HG02852 (cell line): ENCODE results near the gene CELF4.

ENCODE experiments used
- ATAC-seq: cut with Tn5 transposase; IDR thresholded peaks from one replicate; pipeline ENCODE4 v1.9.1; 2021; ENCODE audit warnings: mild to moderate bottlenecking, moderate library complexity; ENCODE audit not compliant: unreplicated experiment

The CELF4 gene

DNA sequence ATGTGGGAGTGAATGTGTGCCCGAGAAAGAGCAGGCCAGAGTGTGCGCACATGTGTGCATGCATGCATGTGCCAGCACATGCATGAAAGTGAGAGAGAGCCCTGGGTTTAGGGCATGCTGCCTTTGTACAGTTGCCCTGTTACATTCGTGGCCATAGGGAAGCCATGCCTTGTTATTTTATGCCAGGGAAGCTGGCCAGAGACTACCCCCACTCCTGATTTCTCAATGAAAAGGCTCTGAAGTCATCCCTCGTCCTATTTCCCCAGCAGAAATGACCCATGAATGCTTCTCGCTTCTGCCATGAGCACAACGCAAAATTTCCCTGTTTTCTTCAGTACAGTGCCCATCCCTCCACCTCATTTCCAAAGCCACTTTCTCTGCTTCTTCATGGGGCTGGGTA, 143.0 kb downstream of the CELF4 start:
- no peak for ATAC-seq

DNA sequence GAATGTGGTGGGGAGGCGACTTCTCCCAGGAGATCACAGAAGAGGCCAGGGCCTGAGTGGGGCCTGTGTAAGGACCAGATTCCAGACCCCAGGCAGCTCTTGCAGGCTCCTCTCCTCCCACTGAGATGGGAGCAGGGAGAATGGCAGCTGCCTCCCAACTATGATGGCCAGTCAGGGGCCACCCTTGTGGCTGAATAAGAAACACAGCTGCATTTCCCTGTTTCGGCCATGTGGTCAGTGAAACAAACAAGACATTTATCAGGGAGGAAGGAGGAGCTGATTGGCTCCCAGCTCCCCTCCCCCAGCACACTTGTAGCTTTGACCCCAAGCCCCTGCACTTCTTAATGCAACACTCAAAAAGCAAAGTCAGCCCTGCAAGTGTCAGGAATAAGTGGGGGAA, 143.5 kb downstream of the CELF4 start:
- ATAC-seq, result no peak

DNA sequence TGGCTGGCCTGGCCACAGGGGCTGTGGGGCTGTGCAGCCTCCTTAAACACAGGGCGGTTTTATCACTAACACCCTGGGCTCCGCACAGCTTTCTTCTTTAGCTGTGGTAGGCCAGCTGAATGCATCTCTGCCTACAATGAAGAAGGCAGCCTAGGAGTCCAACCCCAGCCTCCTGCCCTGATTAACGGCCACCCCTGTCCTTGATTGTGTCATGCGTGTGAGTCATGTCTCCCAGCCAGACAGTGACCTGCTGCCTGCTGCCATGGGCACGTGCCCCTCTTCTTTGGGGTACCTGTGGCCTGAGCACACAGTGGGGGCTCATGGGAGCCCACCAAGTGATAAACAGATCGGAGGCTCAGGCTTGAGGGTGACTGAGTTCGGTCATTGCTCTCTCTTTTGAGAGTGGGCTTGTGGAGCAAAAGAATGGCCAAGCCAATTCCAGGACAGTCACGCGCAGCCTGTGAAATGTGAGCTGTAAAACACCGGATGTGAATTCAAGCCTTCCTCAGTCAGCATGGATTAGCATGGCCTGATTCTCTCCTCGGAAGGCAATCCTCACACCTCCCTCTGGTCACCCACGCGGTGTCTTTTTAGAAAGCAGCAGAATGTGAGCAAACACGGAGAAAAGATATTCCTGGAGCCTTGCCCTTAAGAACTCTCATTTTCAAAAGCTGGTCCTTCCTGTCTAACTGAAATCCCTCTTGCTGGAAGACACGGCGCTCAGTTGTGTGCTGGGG, 144.1 kb downstream of the CELF4 start:
- ATAC-seq, result no peak

DNA sequence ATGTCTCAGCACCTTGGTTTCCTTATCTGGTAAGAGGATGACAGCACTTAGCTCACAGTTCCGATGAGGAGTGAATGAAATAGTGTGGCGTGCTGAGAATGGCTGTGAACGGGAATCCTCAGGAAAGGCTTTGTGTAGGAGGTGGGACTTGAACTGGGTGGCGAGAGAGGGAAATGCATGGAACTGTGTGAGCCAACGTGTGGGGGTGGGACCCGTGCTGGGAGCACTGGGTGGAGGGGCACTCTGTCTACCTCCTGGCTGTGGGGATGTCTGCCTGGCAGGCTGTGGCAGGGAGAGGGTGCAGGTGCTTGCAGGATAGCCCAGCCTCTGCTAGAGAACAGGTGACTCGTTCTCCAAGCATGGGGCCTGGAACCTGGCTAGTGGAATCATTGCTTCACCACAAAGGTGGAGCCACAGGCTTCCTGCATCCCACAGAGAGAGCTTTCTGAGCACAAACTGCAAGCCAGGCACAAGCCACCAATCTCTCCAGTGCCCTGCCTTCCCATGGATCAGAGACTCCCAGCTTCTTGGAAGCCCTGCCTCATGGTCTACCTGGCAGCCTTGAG, 145.2 kb downstream of the CELF4 start:
- ATAC-seq, result no peak

DNA sequence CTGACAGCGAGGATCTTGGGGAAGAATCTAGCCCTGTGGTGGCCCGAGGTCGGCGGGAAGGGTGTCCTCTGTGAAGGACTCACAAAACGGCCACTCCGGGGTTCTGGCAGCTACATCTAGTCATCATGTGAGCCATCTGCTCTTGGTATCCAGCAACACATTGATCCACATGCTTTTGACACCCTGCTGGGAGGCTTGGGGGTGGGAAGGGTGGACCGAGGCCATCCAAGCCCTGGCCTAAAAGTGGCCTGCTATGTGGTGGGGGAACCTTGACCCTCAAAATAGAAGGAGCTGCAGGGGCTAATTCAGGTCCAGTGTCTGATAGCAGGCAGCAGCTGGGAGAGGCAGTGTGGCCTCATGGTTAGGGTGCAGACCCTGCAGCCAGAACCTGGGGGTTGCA, 145.7 kb downstream of the CELF4 start:
- ATAC-seq, result no peak

DNA sequence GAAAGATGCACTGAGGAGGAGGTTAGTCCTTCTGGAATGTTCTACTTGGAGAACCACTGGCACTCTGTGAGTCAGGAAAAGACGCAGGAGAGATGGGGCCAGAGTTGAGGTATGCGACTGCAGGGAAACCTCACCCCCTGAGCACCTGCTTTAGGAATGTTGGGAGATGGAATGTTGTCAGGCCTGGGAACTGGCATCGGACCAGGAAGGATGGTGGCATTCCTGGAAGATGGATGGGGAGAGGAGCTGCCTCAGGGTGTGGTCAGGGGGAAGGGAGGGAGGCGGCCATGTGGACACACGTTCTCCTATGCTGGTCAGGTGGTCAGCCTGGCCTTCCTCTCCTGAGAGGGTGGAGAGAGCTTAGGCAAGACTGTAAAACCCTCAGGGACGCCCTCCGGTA, 146.3 kb downstream of the CELF4 start:
- ATAC-seq, result no peak

DNA sequence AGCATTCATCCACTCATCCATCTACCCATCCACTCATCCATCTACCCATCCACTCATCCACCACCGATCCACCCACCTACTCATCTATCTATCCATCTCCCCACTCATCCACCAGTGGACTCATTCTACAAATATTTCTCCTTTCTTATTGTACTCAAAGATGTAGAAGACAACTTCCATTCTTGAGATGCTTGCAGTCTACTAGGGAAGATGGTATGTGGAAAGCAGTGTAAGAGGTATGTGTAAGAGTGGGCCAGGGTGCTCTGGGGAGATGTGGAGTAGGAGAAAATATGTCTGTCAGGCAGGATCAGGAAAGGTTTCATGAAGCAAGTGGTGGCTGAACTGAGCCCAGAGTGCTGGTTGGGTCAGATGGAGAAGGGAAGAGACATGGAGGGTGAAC, 150.8 kb downstream of the CELF4 start:
- no peak for ATAC-seq

DNA sequence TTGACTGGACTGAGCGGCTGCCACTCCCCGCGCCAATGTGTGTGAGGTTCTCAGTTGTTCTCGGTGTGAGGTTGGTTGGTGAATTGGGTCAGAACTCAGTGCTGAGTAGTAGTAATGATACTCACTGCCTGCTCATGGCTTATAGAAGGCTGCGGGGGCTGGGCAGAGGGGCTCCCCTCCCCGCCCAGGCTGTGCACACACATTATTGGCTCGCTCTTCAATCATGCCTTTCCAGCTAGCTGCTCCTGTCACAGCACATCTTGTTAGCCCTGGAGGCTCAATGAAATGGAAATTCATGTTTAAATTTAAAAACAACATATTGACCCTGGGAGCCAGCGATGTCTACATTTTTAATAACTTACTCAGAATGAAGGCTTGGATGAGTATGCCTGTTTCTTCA, 152.8 kb downstream of the CELF4 start:
- ATAC-seq, result no peak

DNA sequence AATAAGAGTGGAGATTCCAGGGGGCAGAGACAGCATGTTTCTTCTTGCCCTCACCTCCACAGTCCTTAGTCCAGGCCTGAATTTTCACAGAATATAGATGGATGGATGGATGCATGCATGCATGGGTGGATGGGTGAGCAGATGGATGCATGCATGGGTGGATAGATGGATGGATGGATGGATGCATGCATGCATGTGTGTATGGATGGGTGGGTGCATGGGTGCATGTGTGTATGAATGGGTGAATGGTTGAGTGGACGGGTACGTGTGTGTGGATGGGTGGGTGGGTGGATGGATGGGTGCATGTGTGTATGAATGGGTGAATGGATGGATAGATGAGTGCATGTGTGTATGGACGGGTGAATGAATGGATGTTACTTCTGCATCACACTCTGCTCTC, 153.3 kb downstream of the CELF4 start:
- ATAC-seq, result no peak

DNA sequence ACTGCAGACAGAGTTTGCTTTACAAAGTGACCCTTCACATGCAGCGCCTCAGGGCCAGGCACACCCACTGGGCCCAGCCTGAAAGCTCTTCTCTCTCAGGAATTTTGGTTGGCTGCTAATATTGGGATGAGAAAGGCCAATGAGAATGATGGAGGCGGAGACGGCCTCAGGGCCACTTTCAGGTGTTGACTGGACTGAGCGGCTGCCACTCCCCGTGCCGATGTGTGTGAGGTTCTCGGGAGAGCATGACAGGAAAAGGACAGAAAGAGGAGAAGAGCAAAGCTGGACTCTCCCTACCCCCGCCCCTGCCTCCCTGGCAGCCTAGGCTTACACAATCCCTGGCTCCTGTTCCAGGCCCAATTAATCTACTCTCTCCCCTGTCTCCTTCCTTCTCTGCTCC, 155.7 kb downstream of the CELF4 start:
- ATAC-seq, result no peak

DNA sequence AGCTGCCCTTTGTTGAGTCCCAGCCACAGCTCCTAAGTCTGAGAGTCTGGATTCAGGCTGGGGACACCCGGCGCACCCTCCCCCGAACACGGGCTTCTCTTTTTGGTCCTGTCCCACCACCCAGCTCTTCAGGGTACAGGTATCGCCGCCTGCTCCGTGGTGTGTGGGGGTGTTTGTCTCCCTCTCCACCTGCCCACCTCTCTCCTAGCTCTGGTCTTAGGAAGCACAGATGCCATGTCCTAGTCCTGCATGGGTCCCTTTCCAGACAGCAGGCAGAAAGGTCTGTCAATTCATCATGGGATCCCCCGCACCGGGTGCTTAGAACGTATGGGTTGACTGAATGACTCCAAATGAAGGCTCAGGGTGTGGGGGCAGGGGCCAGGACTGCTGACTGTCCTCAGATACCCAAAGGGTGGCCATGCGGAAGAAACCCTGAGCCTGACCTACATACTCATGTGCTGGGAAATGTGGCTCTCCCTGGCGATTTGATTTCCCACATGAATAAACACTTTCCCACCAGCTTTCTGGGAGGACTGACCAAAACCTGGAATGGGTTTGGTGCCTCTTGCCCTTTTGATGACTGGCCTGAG, 156.8 kb downstream of the CELF4 start:
- ATAC-seq, result no peak

DNA sequence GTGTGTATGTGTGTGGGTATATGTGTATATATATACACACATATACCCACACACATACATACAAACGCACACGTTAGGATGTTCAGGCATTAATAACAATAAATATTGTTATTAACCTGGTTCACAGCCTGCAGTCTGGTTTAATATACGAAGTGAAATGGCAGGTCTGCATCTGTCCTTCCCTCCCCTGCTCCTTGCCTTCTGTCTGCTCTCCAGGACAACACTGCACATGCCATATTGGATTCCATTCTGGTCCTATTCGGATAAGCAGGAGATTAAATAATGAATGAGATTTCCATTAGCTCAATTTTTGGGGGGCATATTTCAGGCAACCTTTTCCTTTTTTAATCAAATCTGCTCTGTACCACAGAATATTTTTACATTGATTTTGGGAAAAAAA, 158.0 kb downstream of the CELF4 start:
- no peak for ATAC-seq

DNA sequence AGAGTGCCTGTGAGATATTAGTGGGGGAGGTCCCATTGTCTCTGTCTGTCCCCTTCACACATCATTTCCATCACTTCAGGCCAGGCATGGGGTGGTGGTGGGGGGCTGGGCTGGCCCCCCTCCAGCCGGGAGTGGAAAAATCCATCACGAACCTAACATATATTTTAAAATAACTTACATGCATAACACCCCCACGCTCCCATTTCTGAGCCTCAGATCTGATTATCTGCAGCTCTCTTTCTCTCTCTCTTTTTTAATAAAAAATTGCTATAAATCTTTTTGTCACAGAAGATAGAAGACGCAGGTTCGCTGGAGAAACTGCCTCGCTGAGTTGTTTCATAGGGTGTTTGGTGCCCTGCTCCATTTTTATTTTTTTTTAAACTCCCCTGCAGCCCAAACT, 159.8 kb downstream of the CELF4 start:
- ATAC-seq, result no peak

DNA sequence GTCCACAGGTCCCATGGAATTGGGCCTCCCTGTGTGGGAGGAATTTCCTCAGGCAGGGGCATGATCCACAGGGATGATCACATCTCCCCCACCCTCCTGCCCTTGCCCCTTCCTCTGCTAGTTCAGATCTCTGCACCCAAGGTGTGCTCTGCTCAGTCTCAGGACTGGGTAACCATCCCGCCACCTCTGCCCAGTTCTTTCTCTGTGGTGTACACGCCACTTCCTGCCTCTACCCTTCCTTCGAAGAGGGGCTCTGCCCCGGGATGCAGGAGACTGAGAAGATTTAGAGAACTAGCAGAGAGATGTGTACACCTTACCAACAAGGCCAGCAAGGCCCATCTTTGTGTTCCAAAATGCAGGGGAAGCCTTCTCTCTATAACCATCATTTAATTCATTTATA, 160.4 kb downstream of the CELF4 start:
- ATAC-seq, result no peak

DNA sequence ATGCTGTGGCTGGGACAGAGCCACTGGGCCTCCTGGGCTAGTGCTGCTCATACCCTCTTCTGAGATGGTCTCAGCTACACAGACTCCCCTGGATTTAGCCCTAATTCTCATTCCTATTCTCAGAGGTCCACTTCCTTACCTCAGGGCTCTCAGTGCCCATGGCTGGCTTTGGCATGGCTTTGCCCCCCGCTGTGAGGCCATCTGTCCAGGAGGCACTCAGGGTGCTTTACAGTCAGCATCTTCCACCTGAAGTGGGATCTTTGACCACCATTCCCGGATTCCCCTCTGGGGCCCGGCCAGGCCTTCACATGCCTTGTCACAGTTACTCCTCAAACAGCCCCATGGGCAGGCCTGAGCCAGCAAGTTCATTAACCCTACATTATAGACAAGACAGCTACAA, 161.8 kb downstream of the CELF4 start:
- ATAC-seq, result no peak

DNA sequence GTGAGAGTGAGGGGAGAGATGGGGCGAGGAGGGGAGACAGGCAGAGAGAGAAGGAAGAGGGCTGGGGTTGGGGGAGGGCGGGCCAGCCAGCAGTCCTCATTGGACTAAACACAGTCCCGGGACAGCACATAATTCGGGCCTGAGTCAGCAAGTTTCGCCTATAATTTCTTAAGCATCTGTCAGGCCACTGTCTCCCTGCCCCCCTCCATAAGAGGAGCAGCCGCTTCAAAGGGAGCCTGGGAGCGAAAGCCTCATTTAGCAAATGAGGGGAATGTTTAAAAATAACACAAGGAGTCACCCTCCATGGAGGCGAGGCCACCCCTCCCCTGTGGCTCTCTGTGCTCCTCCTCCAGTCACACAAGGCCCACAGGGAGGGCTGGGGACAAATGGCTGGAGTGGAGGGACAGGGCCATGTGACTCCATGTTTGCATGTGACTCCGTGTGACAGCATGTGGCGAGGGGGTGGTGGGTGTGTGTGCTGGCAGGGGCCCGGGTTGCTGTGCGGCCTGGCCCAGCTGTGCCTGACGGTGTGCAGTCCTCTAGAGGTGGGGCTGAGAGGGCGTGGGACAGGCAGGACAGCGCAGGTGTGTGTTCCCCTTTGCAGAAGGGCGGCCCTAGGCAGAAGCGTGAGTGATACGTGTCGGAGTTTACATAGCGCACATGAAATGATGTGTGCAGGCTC, 162.4 kb downstream of the CELF4 start:
- no peak for ATAC-seq

DNA sequence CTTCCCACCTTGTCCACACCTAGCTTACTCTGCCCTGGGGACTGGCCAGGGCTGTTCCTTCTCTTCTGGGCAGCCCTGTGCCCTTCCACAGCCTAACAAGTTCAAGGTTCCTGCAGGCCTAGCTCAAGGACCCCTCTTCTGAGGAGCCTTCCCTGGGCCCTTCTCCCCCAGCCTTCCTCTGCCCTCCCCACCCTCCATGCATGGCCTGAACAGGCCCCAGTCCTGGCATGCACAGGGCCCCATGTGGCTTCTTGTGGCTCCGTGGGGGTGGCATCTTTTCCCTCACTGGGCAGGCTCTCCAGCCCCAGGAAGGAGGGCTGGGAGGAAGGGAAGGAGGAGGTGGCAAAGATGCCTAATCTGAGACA, 162.9 kb downstream of the CELF4 start:
- no peak for ATAC-seq

DNA sequence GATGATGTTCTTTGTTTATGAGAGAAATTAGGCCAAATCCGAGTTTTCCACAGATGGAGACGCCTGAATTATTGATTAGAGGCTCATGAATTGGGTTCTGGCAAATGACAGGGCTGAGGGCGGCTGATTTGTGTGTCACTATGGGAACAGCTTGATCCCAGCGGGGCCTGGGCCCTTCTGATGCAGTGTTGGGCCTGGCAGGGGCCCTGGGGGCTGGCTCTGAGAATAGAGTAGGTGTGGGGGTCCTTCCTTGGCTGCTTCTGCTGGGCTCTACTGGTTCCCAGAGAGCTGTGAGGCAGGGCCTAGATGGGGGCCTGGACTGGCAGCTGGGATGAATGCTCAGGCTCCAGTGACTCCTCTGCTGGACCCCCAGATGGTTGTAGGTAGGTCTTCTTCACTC, 164.8 kb downstream of the CELF4 start:
- ATAC-seq, result no peak

DNA sequence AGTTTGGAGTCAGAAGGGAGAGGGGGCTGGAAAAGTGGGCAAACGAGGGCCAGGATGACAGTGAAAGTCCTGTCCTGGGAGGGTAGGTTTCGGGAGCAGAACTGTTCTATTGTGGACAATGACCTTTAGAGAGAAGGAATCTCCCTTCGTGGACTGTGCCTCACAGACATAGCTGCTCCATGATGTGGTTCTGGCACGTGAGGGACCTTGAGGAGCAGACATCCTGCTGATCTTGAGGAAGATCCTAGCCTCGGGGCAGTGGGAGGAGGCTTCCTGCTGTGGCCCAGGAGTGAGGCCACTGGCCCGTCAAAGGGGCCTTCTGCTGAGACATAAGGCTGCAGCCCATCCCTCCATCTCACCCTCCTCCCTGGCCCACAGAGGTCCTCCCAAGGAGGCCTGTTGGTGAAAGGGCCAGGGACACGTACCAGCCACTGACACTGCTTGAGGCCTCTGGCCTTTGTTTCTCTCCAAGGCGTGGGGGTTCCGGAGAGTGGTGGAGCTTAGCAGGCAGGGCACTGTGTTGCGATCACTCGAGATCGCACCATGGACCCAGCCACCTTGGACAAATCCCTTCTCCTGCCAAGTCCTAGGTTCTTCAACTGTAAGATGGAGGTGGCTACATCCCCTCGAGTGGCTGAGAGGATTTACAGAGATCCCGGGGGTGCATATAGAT, 167.2 kb downstream of the CELF4 start:
- ATAC-seq, result no peak

DNA sequence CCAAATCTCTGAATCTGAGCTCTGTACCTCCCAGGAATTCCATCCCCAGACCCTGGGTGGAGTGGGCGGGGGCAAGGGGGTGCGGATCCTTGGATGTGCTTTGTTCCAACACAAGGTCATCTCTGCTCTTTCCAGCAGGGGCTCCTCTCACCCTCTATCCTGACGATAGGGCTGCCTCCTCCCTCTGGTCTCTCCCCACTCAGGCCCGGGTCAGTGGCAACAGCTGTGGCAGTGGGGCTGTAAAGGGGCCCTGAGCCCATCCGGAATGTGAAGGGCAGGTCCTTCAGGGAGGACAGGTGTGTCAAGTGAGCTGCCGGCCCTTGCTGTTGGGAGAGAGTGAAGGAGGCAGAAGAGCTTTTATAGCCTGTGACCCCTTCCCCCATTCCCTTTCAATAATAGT, 167.8 kb downstream of the CELF4 start:
- no peak for ATAC-seq

DNA sequence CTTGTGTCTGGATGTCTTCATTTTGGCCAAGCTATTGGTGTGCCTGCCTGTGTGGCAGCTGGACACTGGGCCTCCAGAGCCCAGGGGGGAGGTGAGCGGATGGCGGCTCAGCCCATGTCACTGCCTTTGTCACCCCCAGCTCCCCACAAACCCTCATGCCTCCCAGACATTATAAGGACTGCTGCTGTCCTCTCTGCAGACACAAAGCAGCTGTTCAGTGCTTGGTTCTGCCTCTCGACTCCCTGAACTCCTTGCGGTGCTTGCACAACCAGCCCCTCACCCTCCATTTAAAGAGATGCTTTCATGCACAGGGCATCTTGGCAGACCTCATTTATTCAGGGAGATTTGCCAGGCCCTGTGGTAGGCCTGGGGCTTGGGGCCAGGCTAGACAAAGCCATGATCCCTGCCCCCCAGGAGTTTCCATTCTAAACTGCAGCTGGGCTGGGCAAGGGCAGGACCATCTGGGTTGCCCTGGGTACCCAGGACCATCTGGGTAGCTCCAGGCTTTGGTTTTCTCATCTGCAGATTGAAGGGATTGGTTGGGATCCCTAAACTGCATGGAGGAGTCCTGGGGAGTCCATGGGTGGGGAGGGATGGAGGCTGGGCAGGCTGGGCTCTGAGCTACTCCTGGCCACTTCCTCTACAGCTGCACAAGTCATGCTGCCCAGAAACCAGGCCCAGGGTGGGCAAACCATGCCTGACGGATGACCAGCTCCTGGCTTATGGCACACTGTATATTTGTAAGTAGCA, 168.5 kb downstream of the CELF4 start:
- no peak for ATAC-seq
